NOMO-1 treated with DMSO at 0.1 percent for 48 hours (cell line): ENCODE results near the gene PGM5.
"Not testable (repeated sequence)": the region's sequence is repeated elsewhere in the genome, so short reads cannot be mapped to it uniquely, and the experiment has no call there.

Source experiments
- DNase-seq: peaks from one replicate; lab custom pipeline; 2025; ENCODE audit not compliant: unreplicated experiment; lab: John Stamatoyannopoulos, UW

PGM5 gene

DNA sequence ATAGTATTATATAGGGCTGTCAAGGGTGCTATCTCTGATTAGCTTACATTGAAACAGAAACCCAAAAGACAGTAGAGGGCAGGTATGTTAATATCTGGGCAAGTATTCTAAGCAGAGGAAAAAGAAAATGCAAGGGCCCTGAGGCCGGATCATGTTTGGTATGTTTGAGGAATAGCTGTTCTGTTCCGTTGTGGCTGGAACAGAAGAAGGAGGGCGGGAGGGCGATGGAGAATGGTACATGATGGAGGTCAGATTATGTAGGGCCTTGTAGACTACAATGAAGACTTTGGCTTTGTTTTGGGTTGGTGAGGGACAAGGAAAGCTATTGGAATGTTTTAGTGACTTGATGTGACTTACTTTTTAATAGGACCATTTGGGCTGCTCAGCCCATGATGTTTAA lies 19.4 kb downstream of the PGM5 start:
- DNase-seq, result not testable (repeated sequence)

DNA sequence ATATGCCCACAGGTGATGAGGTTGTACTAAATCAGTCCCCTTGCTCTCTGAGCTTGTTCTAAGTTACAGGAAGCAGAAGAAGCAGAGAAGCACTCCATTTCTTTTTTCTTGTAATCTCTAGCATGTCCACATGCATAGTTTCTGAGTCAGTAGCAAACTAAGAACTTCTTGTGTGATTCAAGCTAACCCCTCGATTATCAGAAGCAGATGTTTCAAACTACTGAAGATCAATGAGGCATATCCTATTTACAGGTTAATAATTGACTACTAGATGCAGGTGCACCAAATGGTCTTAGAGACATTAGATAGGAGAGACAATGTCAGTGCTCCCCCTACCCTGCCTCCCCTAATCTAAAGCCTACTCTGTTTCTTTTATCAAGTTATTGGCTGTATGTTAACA lies 21.3 kb downstream of the PGM5 start:
- not testable (repeated sequence) for DNase-seq

DNA sequence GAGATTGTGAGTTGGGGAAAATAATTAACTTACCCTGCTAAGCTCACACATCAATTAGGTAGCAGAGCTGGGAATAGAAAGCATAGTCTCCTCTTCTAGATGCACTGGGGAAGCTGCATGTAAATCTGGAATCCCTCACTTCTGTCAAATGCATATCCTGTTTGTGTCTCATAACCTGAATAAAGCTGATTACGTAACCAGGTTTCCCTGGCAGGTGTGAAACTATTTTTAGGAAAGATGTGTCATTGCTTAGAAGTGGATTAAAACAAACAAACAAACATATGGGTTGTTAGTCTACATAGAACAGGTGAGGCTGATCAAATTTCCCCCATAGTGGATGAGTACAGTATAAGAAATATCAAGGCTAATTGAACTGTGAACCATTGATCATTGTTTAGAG lies 27.5 kb downstream of the PGM5 start:
- DNase-seq, result not testable (repeated sequence)

DNA sequence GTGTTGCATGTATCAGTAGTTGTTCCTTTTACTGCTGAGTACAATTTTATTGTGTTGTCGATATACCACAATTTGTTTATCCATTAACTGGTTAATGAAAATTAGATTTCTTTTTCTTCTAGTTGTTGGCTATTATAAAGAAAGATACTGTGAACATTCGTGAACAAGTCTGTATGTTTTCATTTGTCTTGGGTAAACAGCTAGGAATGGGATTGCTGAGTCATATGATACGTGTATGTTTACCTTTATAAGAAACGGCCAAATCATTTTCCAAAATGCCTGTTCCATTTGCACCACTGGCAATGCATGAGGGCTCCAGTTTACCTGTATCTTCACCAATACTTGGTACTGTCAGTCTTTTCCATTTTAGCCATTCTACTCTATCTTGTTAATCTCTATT lies 33.1 kb downstream of the PGM5 start:
- not testable (repeated sequence) for DNase-seq

DNA sequence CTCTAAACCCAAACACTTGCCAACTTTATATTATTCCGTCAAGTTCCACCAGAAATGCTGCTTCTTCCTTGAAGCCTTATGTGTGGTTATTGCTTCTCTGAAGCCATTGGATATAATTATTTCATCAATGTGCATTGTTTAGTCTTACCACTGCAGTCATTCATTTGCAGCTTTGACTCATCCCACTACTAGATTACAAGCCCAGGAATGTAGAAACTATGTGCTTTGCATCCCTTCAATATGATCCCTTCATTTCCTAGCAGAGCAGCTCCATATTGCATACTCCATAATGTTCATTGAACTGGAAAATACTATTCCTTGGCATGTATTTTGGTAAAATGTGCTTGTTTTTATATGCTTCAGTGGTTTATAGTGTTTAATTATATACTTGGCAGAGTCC lies 34.3 kb downstream of the PGM5 start:
- DNase-seq, result not testable (repeated sequence)

DNA sequence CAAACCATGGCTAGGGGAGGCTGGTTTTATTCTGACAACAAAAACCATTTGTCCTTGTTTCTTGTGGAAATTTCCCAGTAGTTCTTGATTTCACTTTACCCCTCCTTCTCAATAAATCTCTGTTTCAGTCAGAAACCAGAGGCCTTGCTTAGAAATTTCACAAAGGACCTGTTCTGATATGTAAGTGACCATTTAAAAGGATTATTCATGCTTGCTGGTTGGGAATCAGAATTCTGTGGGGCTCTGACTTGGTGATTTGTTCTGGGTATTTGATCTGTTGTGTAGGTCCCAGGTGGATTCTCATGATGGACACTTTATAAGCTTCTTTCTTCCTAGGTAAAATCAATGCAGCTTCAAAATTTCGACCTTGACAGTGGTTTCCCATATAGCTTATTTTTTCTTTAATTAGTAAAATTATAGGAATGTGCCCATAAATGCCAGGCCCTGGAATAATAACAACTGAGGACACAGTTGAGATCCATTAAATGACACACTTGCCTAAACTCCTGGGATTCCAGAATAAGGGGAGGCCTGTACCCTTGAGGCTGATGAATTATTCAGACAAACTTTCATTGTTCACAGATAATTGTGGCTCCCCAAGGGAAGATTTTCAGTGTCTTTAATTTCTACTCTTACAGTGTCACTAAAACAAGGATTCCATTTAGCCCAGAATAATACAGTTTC lies 40.1 kb downstream of the PGM5 start:
- DNase-seq, result not testable (repeated sequence)

DNA sequence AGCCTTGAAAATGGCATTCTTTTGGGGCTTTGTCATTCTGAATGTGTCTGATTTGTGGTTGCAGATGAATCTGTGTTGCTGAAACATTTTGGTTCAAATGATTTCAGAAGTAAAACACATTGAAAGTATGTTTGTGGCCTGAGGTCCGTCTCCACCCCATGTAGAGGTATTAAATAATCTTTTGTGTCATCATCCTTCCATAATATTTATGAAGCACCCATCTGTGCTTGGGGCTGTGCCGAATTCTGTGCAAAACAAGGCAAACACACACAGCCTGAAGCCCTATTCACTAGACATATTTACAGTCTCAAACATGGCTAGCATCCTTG lies 40.6 kb downstream of the PGM5 start:
- not testable (repeated sequence) for DNase-seq

DNA sequence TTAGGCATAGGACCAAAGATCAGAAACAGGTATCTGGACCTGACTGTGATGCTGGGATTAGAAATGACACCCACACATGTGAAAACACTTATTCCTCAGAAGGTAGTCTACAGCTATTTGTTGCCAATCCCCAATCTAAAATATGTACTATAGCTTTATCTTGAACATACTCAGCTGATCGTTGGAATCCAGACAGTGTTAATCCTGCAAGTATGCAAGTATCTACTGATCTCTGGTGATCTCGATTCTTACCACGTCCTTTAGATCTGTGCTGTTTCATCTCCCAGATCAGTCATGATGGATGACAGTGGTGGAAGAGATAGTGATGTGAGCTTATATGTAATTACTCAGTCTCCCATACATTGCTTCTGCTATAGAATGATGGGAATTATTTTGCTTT lies 41.4 kb downstream of the PGM5 start:
- DNase-seq, result not testable (repeated sequence)

DNA sequence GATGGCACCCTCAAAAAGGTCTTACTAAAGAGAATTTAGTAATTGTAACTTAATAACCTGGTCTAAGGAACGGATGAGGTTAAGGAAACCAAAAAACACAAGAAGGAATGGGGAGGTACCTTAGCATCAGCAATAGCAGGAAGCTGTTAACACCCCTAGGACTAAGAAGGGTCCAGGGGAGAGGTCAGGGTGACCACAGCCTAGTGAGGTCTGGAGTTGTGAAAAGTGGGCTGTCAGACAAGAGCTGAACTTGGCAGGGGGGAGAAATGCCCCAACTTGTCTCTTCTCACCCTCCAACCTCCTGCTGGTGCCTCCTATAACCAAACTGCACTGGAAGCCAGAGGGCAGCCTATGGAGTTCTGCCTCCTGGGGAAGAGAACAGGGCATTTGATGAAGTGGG lies 41.9 kb downstream of the PGM5 start:
- DNase-seq, result not testable (repeated sequence)

DNA sequence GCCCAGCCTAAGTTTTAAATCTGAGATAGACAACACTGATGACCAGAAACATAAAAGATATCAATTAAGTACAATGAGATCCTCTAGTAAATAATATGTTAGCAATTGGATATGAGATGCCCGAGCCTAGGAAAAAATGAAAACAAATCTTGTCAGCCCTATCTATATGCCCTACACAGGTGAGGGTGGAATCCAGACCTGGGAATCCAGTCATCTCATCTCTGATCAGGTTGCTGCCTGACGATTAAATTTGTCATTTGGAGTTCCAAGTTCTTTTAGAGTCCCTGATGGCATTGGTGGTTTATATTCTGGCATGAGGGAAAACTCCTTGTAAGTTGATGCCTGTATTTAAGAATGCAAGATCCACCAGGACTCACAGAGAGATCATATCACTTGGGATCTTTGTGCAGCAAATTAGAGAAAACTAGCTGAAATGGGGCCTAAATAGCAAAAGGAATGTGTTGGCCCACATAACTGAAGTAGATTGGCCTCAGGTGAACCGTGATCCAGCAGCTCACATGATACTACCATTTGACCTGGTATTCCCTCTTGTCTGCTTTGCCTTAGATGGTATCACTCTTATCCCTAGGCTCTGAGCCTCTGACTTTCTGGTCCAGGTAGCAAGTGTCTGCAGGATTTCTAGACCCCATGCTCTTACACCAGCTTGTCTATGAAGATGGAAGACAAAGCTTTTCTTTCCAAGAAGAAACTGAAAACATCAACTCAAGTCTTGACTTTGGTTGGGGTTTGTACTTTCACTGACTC lies 48.2 kb downstream of the PGM5 start:
- DNase-seq, result not testable (repeated sequence)

DNA sequence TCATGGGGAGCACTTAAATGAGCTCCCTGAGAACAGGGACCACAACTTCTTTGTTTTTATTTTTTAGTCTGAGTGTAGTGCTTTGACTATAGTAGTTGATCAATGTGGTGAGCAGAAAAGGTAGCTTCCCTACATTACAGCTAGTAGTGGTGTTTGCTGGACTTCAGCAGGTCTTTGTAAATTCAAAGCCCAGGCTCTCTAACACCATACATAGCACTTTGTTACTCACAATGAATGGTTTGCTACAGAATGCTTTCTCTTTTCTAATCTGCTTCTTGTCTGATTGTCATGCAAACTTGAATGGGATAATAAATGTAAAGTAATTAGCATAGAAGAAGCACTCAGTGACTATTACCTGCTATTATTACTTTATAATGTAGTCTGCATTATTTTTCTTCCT lies 55.5 kb downstream of the PGM5 start:
- not testable (repeated sequence) for DNase-seq

DNA sequence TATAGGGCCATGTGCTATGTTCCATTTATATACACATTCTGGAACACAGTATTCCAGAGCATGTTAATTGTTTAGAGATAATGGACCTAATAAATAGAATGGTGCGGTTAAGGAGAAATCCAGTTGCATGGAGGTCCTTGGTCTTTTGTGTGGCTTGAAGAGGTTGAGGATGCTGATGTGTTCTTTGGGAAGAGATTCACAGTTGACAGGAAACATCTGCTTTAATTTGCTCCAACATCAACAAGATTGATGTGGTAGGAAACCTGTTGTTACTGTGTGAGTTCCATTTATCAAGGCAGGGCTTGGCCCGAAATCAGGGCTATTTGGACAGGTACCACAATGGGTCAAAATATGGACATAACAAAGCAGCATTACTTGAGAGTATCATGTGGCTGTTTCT lies 56.3 kb downstream of the PGM5 start:
- not testable (repeated sequence) for DNase-seq

DNA sequence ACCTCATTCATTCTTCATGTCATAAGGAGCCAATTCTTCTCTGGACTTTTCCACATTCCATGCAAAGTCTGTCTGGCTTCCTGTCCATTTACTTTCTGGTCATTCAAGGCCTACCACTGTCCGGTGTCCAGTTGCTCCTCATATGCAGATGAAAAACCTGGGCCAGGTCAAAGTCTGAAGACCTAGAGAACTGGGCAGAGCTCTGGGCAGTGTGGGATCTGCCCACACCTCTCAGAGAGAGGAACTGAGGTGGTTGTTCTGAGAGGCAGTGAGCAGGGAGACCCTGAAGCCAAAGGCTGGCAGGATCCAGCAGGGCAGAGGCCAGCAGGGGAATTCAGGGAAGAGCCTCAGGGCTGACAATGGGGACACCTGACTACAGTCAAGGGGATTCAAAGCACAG lies 58.7 kb downstream of the PGM5 start:
- not testable (repeated sequence) for DNase-seq

DNA sequence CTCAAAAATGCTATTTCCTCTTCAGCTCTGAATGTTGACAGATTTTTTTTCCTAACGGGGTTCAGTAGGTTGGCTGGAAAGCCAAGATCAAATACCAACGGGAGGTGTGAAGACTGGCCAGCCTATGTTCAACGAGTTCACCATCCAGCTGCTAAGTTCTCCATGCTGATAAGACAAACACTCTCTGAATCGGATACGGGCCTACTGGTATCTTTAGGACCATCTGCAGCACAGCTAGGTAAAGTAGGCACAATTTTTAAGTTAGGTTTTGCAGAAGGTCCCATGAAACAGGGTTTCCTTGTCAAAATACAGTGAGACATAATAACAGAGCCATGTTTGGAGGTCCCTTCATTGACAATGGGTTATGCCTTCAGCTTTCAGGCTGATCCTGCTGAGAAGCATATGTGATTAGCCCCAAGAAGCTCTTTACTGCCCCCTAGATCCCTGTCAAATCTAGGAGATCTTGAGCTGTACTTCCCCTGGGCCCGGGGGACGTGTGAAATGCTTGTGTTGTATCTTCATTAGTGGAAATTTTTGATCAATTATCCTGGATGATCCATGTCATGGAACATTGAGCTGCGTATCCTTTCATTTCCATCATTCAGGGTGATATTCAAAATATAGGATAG lies 60.6 kb downstream of the PGM5 start:
- no peak for DNase-seq

DNA sequence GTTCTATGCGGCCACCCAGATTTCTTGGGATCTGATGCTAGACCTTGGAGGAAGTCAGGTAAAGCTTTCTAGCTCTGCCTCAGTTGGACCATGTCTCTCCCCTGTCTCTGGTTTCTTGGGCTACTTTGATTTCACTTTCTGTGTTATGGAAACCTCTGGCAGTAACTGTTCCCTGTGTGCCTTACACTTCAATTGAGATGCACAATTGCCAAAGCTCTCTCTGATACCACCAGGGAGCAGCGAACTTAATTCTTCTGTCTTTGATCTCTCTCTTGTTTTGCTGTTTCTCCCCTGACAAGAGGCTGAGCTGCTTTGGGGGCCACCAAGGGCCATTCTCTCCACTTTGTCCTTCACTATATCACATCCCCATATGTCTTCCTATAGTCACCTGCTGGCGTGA lies 61.4 kb downstream of the PGM5 start:
- DNase-seq, result no peak

DNA sequence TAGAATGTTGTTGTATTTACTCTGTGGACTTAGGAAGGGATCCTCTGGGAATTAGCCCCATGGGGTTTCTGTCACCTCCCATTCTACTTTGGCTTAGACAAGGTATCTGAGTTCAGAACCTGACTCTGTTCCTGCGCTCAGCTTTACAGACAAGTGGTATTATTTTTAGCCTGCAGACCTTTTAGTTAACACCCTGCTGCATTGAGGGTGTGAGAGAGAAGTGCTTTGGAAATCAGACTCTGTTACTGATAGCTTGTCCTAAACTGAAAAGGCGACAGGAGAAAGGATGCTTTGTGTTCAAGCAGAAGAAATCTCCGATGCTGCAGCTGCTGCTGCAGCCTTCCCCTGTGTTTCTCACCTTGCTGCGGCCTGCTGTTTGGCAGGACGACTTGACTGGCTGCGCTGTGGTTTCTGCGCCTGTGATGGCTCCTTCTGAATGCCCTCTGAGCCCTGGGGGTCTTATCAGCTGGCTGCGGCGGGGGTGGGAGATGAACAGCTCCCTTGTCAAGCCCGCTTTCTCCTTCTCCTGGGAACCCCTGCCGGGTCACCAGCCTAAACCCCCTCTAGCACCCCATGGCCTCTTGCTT lies 61.9 kb downstream of the PGM5 start:
- DNase-seq, result no peak

DNA sequence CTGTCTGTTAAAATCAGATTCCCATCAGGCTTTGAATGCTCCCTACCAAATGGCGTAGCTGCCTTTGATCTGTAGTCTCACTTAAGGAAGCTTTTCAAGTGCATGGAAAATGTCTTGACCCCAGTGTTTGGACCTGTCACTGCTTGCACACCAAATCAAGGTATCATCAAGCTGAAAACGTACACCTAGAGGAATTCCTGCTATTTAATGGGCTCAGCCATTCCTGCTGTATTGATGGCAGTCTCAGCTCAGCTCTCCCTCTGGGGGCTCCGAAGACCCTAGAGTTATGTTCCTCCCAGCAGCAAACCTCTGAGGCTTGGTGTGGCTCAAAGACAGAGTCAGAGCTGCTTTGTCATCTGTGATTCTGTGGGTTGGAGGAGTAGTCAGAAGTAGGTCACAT lies 63.5 kb downstream of the PGM5 start:
- no peak for DNase-seq

DNA sequence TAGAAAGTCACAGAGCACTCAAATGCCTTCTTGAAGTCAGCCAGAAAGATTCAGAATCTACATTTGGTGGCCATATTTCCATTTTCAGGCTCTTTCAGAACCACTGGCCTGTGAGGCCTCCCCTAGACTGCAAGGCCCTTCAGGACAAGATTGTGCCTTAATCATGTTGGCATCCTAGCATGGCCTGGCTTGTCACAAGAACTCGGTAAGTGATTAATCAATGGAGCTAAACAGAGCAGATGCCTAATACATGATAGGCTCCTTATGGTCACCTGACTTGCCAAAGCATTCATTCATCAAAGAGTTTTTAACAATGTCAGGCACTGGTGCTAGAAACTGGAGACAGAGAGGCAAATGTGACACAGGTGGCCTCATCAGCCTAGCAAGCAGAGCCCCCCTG lies 70.3 kb downstream of the PGM5 start:
- no peak for DNase-seq

DNA sequence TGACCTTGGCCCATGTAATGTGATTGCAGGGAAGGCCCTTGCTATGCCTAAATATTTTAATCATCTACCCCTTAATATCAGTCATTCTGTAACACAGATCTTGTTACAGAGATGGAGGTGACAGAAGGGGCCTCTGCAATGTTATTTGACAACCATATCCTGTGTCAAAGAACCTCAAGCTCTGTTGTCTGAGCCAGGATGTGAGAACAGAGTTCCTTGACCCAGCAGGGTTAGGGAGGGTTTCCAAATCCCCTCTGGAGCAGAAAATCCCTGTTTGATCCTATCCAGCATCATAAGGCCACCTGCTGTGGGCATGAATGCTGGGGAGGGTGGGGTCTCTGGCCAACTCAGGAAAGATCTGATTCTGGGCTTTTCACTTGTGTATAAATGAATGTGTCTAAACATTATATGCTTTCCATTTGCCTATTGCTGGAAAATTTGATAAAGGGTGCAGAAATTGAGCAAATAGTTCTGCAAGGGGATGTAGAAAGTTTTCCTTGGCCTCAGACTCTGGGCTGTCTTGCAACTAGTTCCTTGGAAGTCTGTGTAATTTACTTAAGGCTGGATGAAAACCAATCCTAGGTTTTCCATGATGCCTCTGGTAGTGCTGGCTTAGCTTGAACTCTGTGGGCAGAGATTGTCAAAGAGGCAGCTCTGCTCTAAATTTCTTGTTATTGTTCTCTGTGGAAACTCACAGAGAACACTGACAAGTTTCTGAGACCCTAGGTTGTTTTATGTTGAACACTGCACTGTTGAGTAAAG lies 71.0 kb downstream of the PGM5 start:
- DNase-seq, result no peak

DNA sequence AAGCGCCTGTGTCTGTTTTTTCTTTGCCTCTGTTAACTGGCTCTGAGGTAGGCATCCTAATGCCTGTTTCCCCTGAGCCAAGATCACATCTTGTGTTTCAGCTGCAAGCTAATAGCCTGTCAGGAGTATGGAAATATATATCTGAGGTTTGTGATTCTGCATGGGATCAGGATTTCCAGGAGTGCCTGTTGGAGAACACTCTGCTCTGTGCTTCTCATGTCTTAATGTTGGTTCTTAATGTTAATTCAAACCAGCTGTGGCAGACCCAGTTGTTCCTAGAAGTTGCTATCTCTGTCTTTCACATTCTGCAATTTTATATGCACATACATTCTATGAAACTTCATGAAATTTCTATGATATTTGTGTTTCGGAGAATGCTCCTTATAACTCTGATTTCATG lies 72.1 kb downstream of the PGM5 start:
- DNase-seq, result no peak

DNA sequence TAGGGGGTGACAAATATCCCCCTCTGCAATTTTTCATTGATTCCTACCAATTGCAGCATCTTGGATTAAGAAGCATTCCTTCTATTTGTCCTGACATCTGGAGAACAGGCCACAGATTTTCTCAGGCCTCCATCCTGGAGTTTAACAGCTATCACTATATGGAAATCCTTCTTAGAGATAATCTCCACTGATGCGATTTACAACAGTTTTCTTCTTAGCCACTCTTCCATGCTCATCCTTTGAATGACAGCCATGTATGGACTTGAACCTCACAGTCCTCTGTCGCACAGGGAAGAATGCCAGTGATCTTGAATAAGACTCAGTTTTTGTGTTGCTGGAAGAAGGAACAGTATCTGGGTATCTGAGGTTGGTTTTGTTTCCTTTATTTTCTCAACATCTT lies 73.2 kb downstream of the PGM5 start:
- no peak for DNase-seq
